Measurements from ENCODE around the gene PEAK3.

Gene PEAK3

GRCh38 chr19:2260341-2260805 is 21.6 kb downstream of the PEAK3 start:
- no peaks in the 10 kb centered on the region for H3K36me3 ChIP-seq (ENCODE audit: insufficient read depth, low read length)
- H3K9ac ChIP-seq (ENCODE audit: low read length): no peak overlapping the region
- H3F3A ChIP-seq (ENCODE audit: insufficient read depth, low read length): no peaks in the 10 kb centered on the region
- no peaks in the 10 kb centered on the region for H4K20me1 ChIP-seq (ENCODE audit: insufficient read depth, low read length)
- H3K4me3 ChIP-seq (ENCODE audit: low read depth, low read length, poor library complexity, severe bottlenecking): no peak overlapping the region
- no peak overlapping the region for H3K4me2 ChIP-seq (ENCODE audit: low read length)
- H2AFZ ChIP-seq (ENCODE audit: low read length): no peak overlapping the region
- H3K27ac ChIP-seq (ENCODE audit: low read depth, low read length, poor library complexity, severe bottlenecking): peak overlapping the region; percentile 31
- H3K9me3 ChIP-seq (ENCODE audit: low read length): no peaks in the 10 kb centered on the region
- H3K27me3 ChIP-seq (ENCODE audit: insufficient read depth, low read length): no peaks in the 10 kb centered on the region
- H3K9me2 ChIP-seq (ENCODE audit: low read depth, low read length): no peaks in the 10 kb centered on the region
- H3K79me2 ChIP-seq (ENCODE audit: insufficient read depth, low read length): no peaks in the 10 kb centered on the region
- TF ChIP-seq EZH2 (IDR thresholded peaks at IDR 0.05; ENCODE audit: borderline replicate concordance, low read length): no peak
- TF ChIP-seq, protein P1, sequence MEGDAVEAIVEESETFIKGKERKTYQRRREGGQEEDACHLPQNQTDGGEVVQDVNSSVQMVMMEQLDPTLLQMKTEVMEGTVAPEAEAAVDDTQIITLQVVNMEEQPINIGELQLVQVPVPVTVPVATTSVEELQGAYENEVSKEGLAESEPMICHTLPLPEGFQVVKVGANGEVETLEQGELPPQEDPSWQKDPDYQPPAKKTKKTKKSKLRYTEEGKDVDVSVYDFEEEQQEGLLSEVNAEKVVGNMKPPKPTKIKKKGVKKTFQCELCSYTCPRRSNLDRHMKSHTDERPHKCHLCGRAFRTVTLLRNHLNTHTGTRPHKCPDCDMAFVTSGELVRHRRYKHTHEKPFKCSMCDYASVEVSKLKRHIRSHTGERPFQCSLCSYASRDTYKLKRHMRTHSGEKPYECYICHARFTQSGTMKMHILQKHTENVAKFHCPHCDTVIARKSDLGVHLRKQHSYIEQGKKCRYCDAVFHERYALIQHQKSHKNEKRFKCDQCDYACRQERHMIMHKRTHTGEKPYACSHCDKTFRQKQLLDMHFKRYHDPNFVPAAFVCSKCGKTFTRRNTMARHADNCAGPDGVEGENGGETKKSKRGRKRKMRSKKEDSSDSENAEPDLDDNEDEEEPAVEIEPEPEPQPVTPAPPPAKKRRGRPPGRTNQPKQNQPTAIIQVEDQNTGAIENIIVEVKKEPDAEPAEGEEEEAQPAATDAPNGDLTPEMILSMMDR (IDR thresholded peaks at IDR 0.05; ENCODE audit: low read length): no peak
- H3K4me1 ChIP-seq (ENCODE audit: insufficient read depth, low read length, severe bottlenecking): peaks cover 35% of the 10 kb centered on the region

DNA sequence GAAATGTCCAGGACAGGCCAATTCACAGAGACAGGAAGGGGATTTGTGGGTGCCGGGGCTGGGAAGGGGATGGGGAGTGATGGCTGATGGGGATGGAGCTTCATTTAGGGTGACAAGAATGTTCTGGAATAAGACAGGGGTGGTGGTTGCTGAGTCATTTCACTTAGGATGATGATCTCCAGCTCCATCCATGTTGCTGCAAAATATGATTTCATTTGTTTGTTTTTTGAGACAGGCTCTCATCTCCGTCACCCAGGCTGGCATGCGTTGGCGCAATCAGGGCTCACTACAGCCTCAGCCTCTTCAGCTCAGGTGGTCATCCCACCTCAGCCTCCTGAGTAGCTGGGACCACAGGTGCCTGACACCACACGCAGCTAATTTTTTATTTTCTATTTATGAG is 22.6 kb downstream of the PEAK3 start:
- H3K9ac ChIP-seq (ENCODE audit: low read length): no peak overlapping the region
- no peaks in the 10 kb centered on the region for H3K27me3 ChIP-seq (ENCODE audit: insufficient read depth, low read length)
- no peak overlapping the region for H2AFZ ChIP-seq (ENCODE audit: low read length)
- H3K9me3 ChIP-seq (ENCODE audit: low read length): no peaks in the 10 kb centered on the region
- H3K4me3 ChIP-seq (ENCODE audit: low read depth, low read length, poor library complexity, severe bottlenecking): no peak overlapping the region
- H3K4me1 ChIP-seq (ENCODE audit: insufficient read depth, low read length, severe bottlenecking): peaks cover 31% of the 10 kb centered on the region
- H3F3A ChIP-seq (ENCODE audit: insufficient read depth, low read length): no peaks in the 10 kb centered on the region
- H3K27ac ChIP-seq (ENCODE audit: low read depth, low read length, poor library complexity, severe bottlenecking): peak overlapping the region; percentile 93
- H3K79me2 ChIP-seq (ENCODE audit: insufficient read depth, low read length): no peaks in the 10 kb centered on the region
- no peak overlapping the region for H3K4me2 ChIP-seq (ENCODE audit: low read length)
- H3K9me2 ChIP-seq (ENCODE audit: low read depth, low read length): no peaks in the 10 kb centered on the region
- H4K20me1 ChIP-seq (ENCODE audit: insufficient read depth, low read length): no peaks in the 10 kb centered on the region
- TF ChIP-seq, protein P1 (IDR thresholded peaks at IDR 0.05; ENCODE audit: low read length): no peak
- no peak for TF ChIP-seq EZH2 (IDR thresholded peaks at IDR 0.05; ENCODE audit: borderline replicate concordance, low read length)
- no peaks in the 10 kb centered on the region for H3K36me3 ChIP-seq (ENCODE audit: insufficient read depth, low read length)

GRCh38 chr19:2255982-2256685 is 25.8 kb downstream of the PEAK3 start, which contains the start of gene JSRP1:
JSRP1 (minus strand) TSS chr19:2256417; CDS start chr19:2255314, 1,103 bp downstream.
- H2AFZ ChIP-seq (ENCODE audit: low read length): no peak within 1 kb of the TSS
- H3K4me3 ChIP-seq (ENCODE audit: low read depth, low read length, poor library complexity, severe bottlenecking): peak within 1 kb of the TSS; percentile 45
- no peak for TF ChIP-seq EZH2 (IDR thresholded peaks at IDR 0.05; ENCODE audit: borderline replicate concordance, low read length)
- TF ChIP-seq, protein P1 (IDR thresholded peaks at IDR 0.05; ENCODE audit: low read length): no peak
- peak within 1 kb of the TSS; percentile 27; the same call in 1 of the 2 replicates for H3K9ac ChIP-seq (ENCODE audit: low read length)
- no peaks in the 10 kb centered on the region for H3K27me3 ChIP-seq (ENCODE audit: insufficient read depth, low read length)
- H3K27ac ChIP-seq (ENCODE audit: low read depth, low read length, poor library complexity, severe bottlenecking): peak within 1 kb of the TSS; percentile 93
- no peaks in the 10 kb centered on the region; the same call in 1 of the 2 replicates for H3K36me3 ChIP-seq (ENCODE audit: insufficient read depth, low read length)
- peaks cover 30% of the 10 kb centered on the region for H3K4me1 ChIP-seq (ENCODE audit: insufficient read depth, low read length, severe bottlenecking)
- no peaks in the 10 kb centered on the region for H3K9me3 ChIP-seq (ENCODE audit: low read length)
- H3K4me2 ChIP-seq (ENCODE audit: low read length): peak within 1 kb of the TSS; percentile 57
- no peaks in the 10 kb centered on the region for H3F3A ChIP-seq (ENCODE audit: insufficient read depth, low read length)
- H3K79me2 ChIP-seq (ENCODE audit: insufficient read depth, low read length): no peaks in the 10 kb centered on the region
- H4K20me1 ChIP-seq (ENCODE audit: insufficient read depth, low read length): no peaks in the 10 kb centered on the region
- H3K9me2 ChIP-seq (ENCODE audit: low read depth, low read length): no peaks in the 10 kb centered on the region

Data from OCI-LY1 (cell line).